DND-41 (cell line): ENCODE results near the gene PTPRN2.

ENCODE experiments used
- ATAC-seq: fragments of 200-7000 bp; cut with Tn5 transposase; 3 replicates; pipeline ENCODE4 v1.9.1; 2021; ENCODE audit warnings: low read depth; ENCODE audit not compliant: insufficient read depth
- DNase-seq: peaks from one replicate; pipeline ENCODE4 v3.0.0-alpha.2; 2020
- H2AFZ ChIP-seq: 2 replicates; pipeline ENCODE4 v1.6.0; 2012; ENCODE audit warnings: low read depth, low read length
- H3K27ac ChIP-seq: 2 replicates; pipeline ENCODE4 v1.5.1; 2012; ENCODE audit warnings: low read length, inconsistent platforms
- H3K27me3 ChIP-seq: fragments of 200-600 bp; sonication (generic); 2 replicates; pipeline ENCODE4 v1.6.0; 2012; ENCODE audit warnings: low read length, mild to moderate bottlenecking, inconsistent platforms; ENCODE audit not compliant: insufficient read depth, poor library complexity
- H3K36me3 ChIP-seq: 2 replicates; pipeline ENCODE4 v1.5.1; 2012; ENCODE audit warnings: low read length, inconsistent platforms; ENCODE audit not compliant: insufficient read depth
- H3K4me1 ChIP-seq: 2 replicates; pipeline ENCODE4 v1.5.1; 2012; ENCODE audit warnings: mild to moderate bottlenecking, low read length; ENCODE audit not compliant: insufficient read depth
- H3K4me2 ChIP-seq: 2 replicates; pipeline ENCODE4 v1.6.0; 2012; ENCODE audit warnings: mild to moderate bottlenecking, moderate library complexity, low read length, inconsistent platforms; ENCODE audit not compliant: insufficient read depth
- H3K4me3 ChIP-seq, 2 experiments: fragments of 200-600 bp in 1 of 2; shearing (Covaris generic) in 1 of 2; 2 replicates each; pipeline ENCODE4 v1.5.1; 2012 to 2016; ENCODE audit warnings: inconsistent platforms in 2 of 2, low read length in 2 of 2, mild to moderate bottlenecking in 2 of 2, low read depth in 1 of 2, moderate library complexity in 1 of 2
- H3K79me2 ChIP-seq: 2 replicates; pipeline ENCODE4 v1.6.0; 2012; ENCODE audit warnings: low read length, inconsistent platforms; ENCODE audit not compliant: insufficient read depth
- H3K9ac ChIP-seq: 2 replicates; pipeline ENCODE4 v1.6.0; 2012; ENCODE audit warnings: low read depth, mild to moderate bottlenecking, inconsistent platforms, low read length, moderate library complexity
- H3K9me3 ChIP-seq: 2 replicates; pipeline ENCODE4 v1.5.1; 2012; ENCODE audit warnings: low read length, moderate library complexity, mild to moderate bottlenecking, inconsistent platforms; ENCODE audit not compliant: insufficient read depth, severe bottlenecking
- H4K20me1 ChIP-seq: 2 replicates; pipeline ENCODE4 v1.6.0; 2012; ENCODE audit warnings: low read length; ENCODE audit not compliant: insufficient read depth
- EZH2 ChIP-seq: IDR thresholded peaks from 3 replicates; pipeline ENCODE4 v1.6.1; 2012; ENCODE audit warnings: borderline replicate concordance, low read depth, mild to moderate bottlenecking, moderate library complexity, low read length, inconsistent platforms; ENCODE audit not compliant: severe bottlenecking
- TF ChIP-seq, protein P1 (sequence below): IDR thresholded peaks from 2 replicates; pipeline ENCODE4 v1.5.1; 2012; ENCODE audit warnings: borderline replicate concordance, low read length, moderate library complexity, mild to moderate bottlenecking; ENCODE audit not compliant: poor library complexity, severe bottlenecking; ENCODE audit errors: extremely low read depth

PTPRN2 gene

DNA sequence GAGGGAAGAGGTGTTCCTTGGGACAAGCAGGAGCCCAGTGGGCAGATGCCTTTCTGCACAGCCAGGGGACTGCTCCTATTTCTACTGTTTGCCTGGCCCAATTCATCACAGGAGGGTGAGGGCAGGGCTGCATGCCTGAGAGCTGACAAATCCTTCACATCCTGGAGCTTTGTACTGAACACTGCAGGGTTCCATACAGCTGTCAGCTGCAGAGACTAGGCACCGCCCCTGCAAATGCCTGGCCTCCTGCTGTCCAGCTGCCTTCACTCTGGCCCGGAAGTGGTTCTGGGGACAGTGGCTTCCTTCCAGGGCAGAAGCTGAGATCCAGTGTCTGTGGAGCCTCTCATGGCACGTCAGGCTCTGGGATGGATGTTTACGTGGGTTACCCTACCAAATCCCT, 780.1 kb downstream of the PTPRN2 start:
- H3K27me3 ChIP-seq: no peaks in the 10 kb centered on the region
- H3K9me3 ChIP-seq: peaks cover 5% of the 10 kb centered on the region
- no peaks in the 10 kb centered on the region for H3K36me3 ChIP-seq
- H2AFZ ChIP-seq: no peak overlapping the region
- no peak overlapping the region for H3K4me2 ChIP-seq
- H3K79me2 ChIP-seq: no peaks in the 10 kb centered on the region
- no peaks in the 10 kb centered on the region for H3K4me1 ChIP-seq
- H3K4me3 ChIP-seq: no peak overlapping the region
- H3K9ac ChIP-seq: no peak overlapping the region
- H4K20me1 ChIP-seq: peaks cover 6% of the 10 kb centered on the region
- TF ChIP-seq, protein P1, sequence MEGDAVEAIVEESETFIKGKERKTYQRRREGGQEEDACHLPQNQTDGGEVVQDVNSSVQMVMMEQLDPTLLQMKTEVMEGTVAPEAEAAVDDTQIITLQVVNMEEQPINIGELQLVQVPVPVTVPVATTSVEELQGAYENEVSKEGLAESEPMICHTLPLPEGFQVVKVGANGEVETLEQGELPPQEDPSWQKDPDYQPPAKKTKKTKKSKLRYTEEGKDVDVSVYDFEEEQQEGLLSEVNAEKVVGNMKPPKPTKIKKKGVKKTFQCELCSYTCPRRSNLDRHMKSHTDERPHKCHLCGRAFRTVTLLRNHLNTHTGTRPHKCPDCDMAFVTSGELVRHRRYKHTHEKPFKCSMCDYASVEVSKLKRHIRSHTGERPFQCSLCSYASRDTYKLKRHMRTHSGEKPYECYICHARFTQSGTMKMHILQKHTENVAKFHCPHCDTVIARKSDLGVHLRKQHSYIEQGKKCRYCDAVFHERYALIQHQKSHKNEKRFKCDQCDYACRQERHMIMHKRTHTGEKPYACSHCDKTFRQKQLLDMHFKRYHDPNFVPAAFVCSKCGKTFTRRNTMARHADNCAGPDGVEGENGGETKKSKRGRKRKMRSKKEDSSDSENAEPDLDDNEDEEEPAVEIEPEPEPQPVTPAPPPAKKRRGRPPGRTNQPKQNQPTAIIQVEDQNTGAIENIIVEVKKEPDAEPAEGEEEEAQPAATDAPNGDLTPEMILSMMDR: no peak
- TF ChIP-seq EZH2: no peak
- H3K27ac ChIP-seq: no peak overlapping the region
- DNase-seq: no peak
- no peak for ATAC-seq

DNA sequence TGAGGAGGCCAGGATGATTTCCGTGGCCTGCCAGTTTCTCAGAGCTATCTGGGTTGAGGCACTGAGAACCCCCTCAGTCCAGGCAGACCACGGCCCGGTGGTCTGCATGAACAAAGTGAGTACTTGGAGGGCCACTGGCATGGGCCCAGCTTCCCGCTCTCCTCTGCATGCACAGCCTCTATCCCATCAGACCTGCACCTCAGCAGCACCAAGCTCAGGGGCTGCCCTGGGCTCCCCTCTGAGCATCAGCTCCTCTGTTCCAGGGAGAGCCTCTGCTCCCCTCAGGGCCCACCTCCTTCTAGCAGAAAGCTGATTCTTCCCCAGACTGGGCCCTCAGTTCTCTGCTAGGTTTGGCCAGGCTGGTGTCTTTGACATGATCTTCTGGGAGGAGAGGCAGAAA, 780.9 kb downstream of the PTPRN2 start:
- no peak overlapping the region for H3K4me3 ChIP-seq
- no peaks in the 10 kb centered on the region for H3K27me3 ChIP-seq
- no peak overlapping the region for H3K4me2 ChIP-seq
- H3K36me3 ChIP-seq: no peaks in the 10 kb centered on the region
- peaks cover 3% of the 10 kb centered on the region for H4K20me1 ChIP-seq
- H3K4me1 ChIP-seq: no peaks in the 10 kb centered on the region
- no peak overlapping the region for H3K9ac ChIP-seq
- DNase-seq (no peak), ATAC-seq (no peak)
- no peak overlapping the region for H2AFZ ChIP-seq
- H3K9me3 ChIP-seq: peaks cover 5% of the 10 kb centered on the region
- no peak for TF ChIP-seq EZH2
- TF ChIP-seq, protein P1: no peak
- no peak overlapping the region for H3K27ac ChIP-seq
- no peaks in the 10 kb centered on the region for H3K79me2 ChIP-seq

DNA sequence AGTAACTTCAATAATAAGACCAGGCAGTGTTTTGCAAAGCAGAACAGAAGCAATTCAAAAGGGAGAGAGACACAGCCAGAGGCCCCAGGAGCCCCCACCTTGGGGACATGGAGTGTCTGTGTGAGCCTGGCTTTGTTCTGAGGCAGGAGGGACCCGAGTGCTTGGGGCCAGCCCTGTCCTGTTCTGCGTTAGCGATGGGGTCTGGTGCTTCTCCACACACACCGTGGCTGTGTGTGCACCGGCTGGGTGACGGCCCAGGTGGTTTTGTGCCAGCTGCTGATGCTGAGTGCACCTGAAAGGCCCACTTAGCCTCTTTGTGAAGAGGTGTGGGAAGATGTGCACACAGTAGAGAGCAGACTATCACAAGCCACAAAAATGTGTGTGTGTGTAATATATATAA, 781.9 kb downstream of the PTPRN2 start:
- no peak overlapping the region for H3K9ac ChIP-seq
- no peaks in the 10 kb centered on the region for H3K36me3 ChIP-seq
- no peaks in the 10 kb centered on the region for H3K4me1 ChIP-seq
- H3K9me3 ChIP-seq: peaks cover 5% of the 10 kb centered on the region
- H3K27ac ChIP-seq: no peak overlapping the region
- no peak overlapping the region for H3K4me2 ChIP-seq
- H3K27me3 ChIP-seq: no peaks in the 10 kb centered on the region
- TF ChIP-seq, protein P1: no peak
- no peak for TF ChIP-seq EZH2
- H3K79me2 ChIP-seq: no peaks in the 10 kb centered on the region
- no peak overlapping the region for H2AFZ ChIP-seq
- ATAC-seq: no peak
- peaks cover 3% of the 10 kb centered on the region for H4K20me1 ChIP-seq
- no peak for DNase-seq
- H3K4me3 ChIP-seq: no peak overlapping the region

DNA sequence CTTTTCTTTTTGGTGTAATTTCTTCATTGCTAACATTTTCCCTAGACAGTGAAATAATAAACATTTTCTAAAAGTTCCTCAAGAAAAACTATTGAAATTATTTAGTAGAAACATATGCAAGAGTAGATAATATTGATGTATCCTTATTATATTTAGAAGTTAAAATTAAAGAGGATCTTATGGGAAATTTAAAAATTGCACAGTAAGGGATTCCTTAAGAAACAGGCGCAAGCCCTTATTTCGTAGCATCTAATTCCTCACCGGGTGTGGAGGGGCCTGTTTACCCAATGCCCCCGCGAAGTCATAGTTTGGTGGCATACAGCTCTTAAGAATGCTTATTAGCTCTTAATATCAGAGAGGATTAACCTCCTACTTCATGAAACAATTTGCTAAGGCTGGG, 783.7 kb downstream of the PTPRN2 start:
- H3K4me1 ChIP-seq: no peaks in the 10 kb centered on the region
- DNase-seq (no peak), ATAC-seq (no peak)
- no peaks in the 10 kb centered on the region for H3K27me3 ChIP-seq
- H3K36me3 ChIP-seq: no peaks in the 10 kb centered on the region
- no peak overlapping the region for H3K9ac ChIP-seq
- H3K79me2 ChIP-seq: no peaks in the 10 kb centered on the region
- no peak overlapping the region for H3K27ac ChIP-seq
- peaks cover 5% of the 10 kb centered on the region for H3K9me3 ChIP-seq
- H4K20me1 ChIP-seq: peaks cover 3% of the 10 kb centered on the region
- no peak overlapping the region for H3K4me3 ChIP-seq
- no peak overlapping the region for H2AFZ ChIP-seq
- no peak for TF ChIP-seq EZH2
- TF ChIP-seq, protein P1: no peak
- no peak overlapping the region for H3K4me2 ChIP-seq
